HG02571 (cell line): ENCODE measurements around the gene AUNIP.

ENCODE experiments used
- ATAC-seq: cut with Tn5 transposase; IDR thresholded peaks from one replicate; pipeline ENCODE4 v1.9.1; 2021; ENCODE audit warnings: mild to moderate bottlenecking, moderate library complexity; ENCODE audit not compliant: unreplicated experiment

Gene AUNIP

DNA sequence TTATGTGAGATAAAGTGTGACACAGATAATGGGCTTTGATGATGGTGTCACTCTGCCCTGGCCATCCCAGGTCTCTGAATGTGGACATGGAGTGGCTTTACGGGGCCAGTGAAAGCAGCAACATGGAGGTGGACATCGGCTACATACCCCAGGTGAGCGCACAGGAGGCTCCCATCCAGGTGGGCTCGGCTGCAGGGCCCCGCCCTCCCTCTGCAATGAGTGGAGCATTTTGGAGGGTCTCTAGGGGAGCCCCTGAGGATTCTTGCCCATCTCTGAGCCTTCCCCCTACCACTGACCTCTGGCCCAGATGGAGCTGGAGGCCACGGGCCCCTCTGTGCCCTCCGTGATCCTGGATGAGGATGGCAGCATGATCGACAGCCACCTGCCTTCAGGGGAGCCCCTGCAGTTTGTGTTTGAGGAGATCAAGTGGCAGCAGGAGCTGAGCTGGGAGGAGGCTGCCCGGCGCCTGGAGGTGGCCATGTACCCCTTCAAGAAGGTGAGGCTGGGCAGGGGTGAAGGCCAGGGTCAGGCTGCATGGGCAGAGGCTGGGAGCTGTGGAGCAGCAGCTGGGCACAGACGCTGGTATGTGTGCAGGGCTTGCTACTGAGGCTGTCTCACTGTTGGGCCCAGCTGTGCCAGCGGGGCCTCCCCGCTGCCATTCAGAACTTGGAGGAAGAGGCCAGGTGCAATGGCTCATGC lies 47.7 kb downstream of the AUNIP start:
- no peak for ATAC-seq

- ATAC-seq, result no peak
Observed at GRCh38 chr1:25810341-25811299, 48.6 kb downstream of the AUNIP start.

DNA sequence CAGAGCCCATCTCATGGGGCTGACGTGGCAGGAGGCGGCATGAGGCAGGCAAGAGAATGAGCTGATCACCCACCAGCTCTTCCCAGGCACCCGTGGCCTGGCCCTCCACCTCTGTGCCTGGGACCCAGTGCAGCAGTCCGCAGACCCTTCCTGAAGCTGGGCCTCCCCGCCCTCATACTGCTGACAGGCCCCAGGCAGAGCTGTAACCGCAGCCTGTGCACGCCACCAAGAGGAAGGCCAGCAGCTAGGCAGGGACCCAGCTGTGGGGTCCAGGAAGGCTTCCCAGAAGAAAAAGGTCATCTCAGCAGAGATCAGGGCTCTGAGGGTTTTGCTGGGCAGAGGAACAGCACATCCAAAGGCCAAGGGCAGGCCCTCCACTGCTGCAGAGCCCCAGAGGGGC lies 49.3 kb downstream of the AUNIP start:
- ATAC-seq, result no peak

DNA sequence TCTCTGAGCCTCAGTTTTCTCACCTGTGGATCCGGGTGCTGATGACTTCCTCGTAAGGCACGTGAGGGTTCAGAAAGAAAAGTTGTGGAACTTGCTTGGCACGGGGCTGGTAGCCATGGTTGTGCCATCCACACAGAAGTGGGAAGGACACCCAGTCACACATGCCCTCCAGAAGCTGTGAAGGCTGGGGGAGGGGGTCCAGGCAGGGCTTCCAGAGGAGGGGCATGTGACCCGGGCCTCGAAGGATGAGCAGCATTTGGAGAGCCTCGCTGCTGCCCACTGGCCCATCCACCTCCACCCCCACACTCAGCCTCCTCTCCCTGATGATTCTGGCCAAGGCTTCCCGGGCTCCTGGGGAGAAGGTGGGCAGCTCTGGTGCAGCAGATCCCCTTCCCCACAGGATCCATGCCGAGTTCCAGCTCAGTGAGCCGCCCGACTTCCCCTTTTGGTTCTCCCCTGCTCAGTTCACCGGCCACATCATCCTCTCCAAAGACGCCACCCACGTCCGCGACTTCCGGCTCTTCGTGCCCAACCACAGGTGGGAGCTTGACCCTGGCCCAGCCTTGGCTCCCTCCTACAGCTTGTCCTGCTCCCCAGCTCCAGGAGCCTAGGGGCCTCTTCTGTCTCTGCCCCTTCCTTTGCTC lies 49.9 kb downstream of the AUNIP start:
- no peak for ATAC-seq

- ATAC-seq, result no peak
Observed at GRCh38 chr1:25808481-25809244, 50.6 kb downstream of the AUNIP start.

DNA sequence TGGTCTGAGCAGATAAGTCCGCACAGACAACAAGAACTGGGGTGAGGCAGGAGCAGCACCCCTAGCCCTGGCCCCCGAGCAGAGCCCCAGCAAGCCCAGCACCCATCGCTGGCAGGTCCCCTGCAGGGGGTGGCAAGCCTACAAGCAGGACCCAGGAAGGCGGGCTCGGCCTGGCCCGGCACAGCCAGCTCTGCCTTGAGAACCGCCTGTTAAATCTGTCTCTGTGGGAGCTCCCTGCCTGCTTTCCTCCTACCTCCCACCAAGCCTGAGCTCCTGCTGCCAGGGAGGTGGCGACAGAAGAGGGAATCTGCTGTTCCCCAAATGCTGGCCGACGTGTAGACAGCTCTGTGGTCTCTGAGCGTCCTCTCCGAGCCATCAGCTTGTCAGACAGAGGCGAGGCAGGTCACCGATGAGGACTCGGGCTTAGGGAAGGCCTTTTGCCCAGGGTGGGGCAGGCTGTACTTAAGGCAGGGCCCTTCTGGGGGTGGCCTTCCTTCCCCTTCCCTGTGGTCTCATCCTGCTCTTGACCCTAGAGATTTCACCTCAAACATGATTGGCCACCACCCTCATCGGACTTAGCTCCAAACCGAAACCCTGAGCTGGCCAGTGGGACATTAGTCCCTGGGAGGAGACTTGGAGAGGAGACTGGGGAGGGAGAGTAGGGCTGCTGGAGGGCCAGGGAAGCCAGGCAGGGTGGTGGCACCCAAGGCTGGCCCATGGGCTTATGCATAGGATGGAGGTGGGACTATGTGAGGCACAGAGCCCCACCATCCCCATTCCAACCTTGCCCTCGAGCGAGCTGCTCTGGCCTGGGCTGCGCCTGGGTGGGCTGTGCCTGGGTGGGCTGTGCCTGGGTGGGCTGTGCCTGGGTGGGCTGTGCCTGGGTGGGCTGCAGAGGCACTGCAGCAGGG lies 51.5 kb downstream of the AUNIP start:
- no peak for ATAC-seq

DNA sequence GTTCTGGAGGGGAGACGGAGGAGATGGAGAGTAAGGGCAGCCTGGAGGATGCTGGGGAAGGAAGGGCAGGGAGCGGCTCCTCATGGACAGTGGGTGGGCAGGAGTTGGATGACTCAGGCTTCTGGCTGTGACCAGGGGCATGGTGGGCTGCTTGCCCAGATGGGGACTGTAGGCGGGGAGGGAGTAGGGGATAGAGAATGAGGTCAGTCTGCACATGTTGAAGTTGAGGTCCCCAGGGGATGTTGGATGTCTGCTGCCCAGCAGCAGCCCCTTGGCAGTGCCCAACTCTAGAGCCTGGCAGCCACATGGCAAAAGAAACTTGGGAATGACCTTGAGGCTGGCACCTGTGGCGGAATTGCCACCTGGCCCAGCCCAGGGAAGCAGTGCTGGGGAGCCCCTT lies 52.8 kb downstream of the AUNIP start:
- ATAC-seq, result no peak

DNA sequence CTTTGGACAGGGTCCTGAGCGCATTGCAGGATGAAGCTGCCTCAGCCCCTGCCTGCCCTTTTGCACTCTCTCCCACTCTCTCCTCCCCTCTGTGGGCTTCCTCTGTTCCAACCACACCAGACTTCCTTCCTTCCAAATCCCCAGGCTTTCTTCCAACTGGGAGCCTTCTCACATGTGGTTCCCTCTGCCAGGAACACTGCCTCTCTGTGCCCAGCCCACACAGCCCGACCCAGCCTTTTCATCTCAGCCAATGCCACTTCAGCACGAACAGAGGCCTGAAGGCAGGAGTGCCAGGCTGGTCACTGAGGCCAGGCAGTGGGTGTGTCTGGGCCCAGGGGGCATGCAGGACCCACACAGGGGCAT lies 53.4 kb downstream of the AUNIP start:
- no peak for ATAC-seq

GRCh38 chr1:25804964-25805862 lies 54.0 kb downstream of the AUNIP start:
- ATAC-seq, result no peak

GRCh38 chr1:25804244-25804963 lies 54.9 kb downstream of the AUNIP start:
- ATAC-seq, result no peak

DNA sequence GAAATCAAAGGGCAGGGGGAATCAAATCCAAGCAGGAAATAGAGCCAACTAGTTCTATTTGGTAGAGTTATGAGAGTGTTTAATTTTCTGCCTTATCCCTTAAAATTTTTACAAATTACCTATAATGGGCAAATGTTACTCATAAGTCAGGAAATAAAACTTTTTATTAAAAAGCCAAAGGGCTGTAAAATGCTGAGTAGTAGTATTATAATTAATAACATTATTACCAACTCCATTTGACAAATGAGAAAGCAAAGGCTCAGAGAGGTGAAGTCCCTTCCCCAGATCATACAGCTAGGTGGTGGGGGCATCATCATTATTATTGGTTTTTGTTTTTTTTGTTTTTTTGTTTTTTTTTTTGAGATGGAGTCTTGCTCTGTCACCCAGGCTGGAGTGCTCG lies 55.9 kb downstream of the AUNIP start:
- no peak for ATAC-seq

DNA sequence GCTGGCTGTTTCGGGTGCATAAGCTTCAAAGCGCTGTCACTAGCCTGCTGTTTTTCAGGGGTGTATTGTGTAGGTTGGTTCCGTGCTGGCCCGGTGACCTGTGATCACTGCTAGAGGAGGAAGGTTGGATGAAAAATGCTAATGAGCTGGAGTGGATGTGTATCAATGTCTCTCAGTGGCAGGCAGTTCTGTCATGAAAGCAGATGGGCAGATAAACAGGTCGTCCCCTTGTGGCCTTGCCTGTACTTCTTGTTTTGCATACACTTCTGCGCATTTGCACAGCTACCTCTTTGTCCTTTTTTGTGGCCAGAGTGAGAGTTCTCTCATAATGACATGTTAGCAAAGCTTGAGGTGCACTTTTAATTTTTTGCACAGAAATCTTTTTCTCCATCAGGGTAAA lies 56.3 kb downstream of the AUNIP start:
- no peak for ATAC-seq

DNA sequence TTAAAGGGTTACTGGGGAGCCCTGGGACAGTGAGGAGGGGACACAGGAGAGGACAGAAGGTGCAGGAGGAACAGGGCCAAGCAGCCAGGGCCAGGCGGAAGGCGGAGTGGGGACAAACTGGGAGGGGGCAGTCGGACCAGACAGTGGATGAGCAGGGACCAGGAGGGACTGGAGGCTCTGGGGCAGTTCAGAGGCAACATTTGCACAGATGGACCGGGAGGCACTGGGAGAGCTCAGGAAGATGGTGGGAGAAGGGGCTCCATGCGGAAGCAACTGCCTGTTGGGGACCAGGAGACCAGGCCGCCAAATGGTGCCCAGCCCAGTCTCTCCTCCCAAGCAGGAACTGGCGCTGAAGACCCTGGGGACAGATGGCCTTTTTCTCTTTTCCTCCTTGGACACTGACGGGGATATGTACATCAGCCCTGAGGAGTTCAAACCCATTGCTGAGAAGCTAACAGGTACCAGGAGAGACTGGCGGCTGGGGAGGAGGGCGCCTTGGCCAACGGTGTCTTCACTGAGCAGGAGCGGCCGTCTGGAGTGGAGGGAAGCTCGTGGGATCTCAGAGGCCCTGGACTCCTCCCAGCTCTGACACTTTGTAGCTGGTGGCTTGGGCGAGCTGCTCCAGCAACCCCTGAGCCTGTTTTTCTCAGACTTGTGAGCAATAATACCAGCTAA lies 58.4 kb downstream of the AUNIP start:
- ATAC-seq, result no peak

DNA sequence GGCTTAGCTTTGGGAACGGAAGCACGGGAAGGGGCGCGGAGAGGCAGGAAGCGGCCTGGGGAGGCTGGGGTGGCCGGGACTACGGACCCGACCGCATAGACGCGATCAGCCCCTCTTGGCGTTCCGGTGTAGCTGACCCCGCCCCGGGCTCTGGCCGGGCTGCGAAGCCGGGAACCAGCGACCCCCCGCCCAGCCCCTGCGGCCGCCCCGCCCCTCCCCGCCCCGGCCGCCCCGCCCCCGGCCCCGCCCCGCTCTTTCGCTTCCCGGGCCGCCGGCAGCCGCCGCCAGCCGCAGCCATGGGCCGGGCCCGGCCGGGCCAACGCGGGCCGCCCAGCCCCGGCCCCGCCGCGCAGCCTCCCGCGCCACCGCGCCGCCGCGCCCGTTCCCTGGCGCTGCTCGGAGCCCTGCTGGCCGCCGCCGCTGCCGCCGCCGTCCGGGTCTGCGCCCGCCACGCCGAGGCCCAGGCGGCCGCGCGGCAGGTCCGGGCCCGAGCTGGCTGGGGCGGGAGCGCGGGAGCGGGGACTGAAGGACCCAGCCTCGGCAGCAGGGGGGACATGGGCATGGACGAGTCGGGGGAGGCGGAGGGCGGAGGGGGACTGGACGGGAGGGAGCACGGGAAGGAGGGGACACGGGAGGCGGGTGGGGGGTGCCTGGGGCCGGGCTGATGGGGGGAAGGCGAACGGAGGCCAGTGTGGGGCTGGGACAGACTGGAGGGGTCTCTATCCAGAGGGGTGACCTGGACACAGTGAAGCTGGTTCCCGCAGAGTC lies 59.1 kb downstream of the AUNIP start, which contains the start of gene SELENON:
TSS of gene SELENON (plus strand) at position 259 of the 768 bp plus-strand sequence. CDS start at position 297, 38 bp downstream.
- ATAC-seq, result no peak

GRCh38 chr1:25799352-25799934 lies 59.8 kb downstream of the AUNIP start:
- ATAC-seq, result no peak

DNA sequence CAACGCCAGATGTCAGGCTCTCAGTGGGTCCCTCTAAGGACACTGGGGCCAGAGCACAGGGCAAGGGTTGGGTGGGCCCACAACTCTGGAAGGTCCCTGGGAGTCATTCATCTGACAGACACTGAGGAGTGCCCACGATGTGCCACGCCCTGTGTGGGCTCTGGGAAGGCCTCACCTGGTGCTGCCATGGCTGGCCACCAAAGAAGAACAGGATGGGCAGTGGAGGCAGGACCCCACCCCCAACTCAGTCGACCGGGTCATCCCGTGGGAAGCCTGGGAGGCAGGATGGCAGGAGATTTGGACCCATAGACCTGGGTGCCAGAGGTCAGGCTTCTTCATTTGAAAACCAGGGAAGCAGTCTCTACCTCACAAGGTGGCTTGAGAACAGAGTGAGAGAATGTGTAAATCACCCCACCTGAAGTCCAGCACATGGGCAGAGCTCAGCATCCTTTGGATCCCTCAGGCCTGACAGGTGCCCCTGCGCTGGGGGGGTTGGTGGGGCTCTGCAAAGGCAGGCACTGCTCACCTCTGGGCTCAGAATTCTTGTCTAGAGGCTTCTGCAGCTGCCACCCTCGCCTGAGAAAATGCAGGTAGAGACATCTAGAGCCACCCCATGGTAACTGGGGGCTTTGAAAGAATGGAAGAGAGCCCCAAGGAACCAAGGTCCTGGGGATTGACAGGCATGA lies 60.4 kb downstream of the AUNIP start:
- no peak for ATAC-seq
